Measurements from ENCODE around the gene ADGRG2.

DNA sequence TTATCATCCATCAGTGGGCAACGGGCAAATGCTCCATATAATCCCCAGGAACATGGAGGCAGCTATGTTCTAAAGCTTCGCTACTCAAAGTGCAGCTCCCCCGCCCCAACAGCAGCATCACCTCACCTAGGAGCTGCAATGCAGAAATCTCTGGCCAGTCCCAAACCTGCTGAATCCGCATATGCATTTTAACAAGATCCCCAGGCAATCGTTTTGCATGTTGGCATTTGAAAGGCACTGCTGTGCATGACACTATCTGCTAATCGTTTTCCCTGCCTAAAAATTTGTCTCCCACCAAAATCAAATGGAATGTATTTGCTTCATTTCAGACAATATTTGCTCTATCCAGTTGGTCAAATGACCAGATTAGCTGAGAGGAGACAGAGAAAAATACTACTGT, 15.2 kb downstream of the ADGRG2 start:
- no peak for TF ChIP-seq RAD21 (conservative IDR thresholded peaks at IDR 0.05)
- TF ChIP-seq, protein P1, sequence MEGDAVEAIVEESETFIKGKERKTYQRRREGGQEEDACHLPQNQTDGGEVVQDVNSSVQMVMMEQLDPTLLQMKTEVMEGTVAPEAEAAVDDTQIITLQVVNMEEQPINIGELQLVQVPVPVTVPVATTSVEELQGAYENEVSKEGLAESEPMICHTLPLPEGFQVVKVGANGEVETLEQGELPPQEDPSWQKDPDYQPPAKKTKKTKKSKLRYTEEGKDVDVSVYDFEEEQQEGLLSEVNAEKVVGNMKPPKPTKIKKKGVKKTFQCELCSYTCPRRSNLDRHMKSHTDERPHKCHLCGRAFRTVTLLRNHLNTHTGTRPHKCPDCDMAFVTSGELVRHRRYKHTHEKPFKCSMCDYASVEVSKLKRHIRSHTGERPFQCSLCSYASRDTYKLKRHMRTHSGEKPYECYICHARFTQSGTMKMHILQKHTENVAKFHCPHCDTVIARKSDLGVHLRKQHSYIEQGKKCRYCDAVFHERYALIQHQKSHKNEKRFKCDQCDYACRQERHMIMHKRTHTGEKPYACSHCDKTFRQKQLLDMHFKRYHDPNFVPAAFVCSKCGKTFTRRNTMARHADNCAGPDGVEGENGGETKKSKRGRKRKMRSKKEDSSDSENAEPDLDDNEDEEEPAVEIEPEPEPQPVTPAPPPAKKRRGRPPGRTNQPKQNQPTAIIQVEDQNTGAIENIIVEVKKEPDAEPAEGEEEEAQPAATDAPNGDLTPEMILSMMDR (IDR thresholded peaks at IDR 0.05; ENCODE audit: poor library complexity, severe bottlenecking) = no peak
- no peak for TF ChIP-seq POLR2AphosphoS5 (IDR thresholded peaks at IDR 0.05)
- TF ChIP-seq, protein P2, sequence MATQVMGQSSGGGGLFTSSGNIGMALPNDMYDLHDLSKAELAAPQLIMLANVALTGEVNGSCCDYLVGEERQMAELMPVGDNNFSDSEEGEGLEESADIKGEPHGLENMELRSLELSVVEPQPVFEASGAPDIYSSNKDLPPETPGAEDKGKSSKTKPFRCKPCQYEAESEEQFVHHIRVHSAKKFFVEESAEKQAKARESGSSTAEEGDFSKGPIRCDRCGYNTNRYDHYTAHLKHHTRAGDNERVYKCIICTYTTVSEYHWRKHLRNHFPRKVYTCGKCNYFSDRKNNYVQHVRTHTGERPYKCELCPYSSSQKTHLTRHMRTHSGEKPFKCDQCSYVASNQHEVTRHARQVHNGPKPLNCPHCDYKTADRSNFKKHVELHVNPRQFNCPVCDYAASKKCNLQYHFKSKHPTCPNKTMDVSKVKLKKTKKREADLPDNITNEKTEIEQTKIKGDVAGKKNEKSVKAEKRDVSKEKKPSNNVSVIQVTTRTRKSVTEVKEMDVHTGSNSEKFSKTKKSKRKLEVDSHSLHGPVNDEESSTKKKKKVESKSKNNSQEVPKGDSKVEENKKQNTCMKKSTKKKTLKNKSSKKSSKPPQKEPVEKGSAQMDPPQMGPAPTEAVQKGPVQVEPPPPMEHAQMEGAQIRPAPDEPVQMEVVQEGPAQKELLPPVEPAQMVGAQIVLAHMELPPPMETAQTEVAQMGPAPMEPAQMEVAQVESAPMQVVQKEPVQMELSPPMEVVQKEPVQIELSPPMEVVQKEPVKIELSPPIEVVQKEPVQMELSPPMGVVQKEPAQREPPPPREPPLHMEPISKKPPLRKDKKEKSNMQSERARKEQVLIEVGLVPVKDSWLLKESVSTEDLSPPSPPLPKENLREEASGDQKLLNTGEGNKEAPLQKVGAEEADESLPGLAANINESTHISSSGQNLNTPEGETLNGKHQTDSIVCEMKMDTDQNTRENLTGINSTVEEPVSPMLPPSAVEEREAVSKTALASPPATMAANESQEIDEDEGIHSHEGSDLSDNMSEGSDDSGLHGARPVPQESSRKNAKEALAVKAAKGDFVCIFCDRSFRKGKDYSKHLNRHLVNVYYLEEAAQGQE (IDR thresholded peaks at IDR 0.05; ENCODE audit: borderline replicate concordance) = no peak
- no peak for TF ChIP-seq EP300 (conservative IDR thresholded peaks at IDR 0.05; ENCODE audit: poor library complexity, severe bottlenecking)
- no peak for TF ChIP-seq EZH2 (IDR thresholded peaks at IDR 0.05; ENCODE audit: borderline replicate concordance, insufficient read depth, low read length, poor library complexity, severe bottlenecking)
- no peak for TF ChIP-seq MXI1 (conservative IDR thresholded peaks at IDR 0.05; ENCODE audit: poor library complexity, severe bottlenecking)
- TF ChIP-seq TAF1 (IDR thresholded peaks at IDR 0.05; ENCODE audit: low read depth) = no peak
- TF ChIP-seq SMC3 (conservative IDR thresholded peaks at IDR 0.05; ENCODE audit: poor library complexity) = no peak
